ENCODE data around the gene PADI6. TPM values are rescaled to one million over a fixed set of nuclear protein-coding genes. Genes with fewer than 3 reads are reported as not detected.

Gene PADI6
- total and polyA plus RNA-seq, 9 of the 15 experiments (the other 6 are each of a cell fraction or from before 2014, with no cell fraction given) = not detected

GRCh38 chr1:17348593-17349234, 23.3 kb upstream of the PADI6 start (continued):
- TF ChIP-seq RCOR1 (IDR thresholded peaks at IDR 0.05; ENCODE audit: borderline replicate concordance in 1 of 2, low read depth in 2 of 2, low read length in 2 of 2) (0 out of 4 replicates have a peak, but pooled peaks of 1 of the 2 experiments have one; percentile 28), BCL6 (CRISPR knock-in tag; IDR thresholded peaks at IDR 0.05) (no peak), SMARCA5 (IDR thresholded peaks at IDR 0.05) (peak; percentile 87), CBX1 (IDR thresholded peaks at IDR 0.05; ENCODE audit: low read depth) (0 out of 2 replicates have a peak, but pooled peaks have one; percentile 32), ZNF586 (CRISPR knock-in tag; conservative IDR thresholded peaks at IDR 0.05) (no peak), SMAD4 (CRISPR knock-in tag; conservative IDR thresholded peaks at IDR 0.05) (0 out of 2 replicates have a peak, but pooled peaks have one; percentile 11), NCOA4 (IDR thresholded peaks at IDR 0.05; ENCODE audit: partially characterized antibody) (no peak), ZBTB1 (CRISPR knock-in tag; IDR thresholded peaks at IDR 0.05; ENCODE audit: borderline replicate concordance, low read depth) (no peak), ATF1 (CRISPR knock-in tag; IDR thresholded peaks at IDR 0.05) (no peak), ATF1 (tag; IDR thresholded peaks at IDR 0.05) (peak; percentile 59), RBM25 (IDR thresholded peaks at IDR 0.05; ENCODE audit: low read depth, low read length, severe bottlenecking) (peak; percentile 94), DPF2 (IDR thresholded peaks at IDR 0.05) (0 out of 2 replicates have a peak, but pooled peaks have one; percentile 9), FOSL1 (tag; conservative IDR thresholded peaks at IDR 0.05) (0 out of 2 replicates have a peak, but pooled peaks have one; percentile 9), KDM1A (IDR thresholded peaks at IDR 0.05) (peak; percentile 81 to 89), ZNF398 (CRISPR knock-in tag; IDR thresholded peaks at IDR 0.05) (no peak), CHD4 (IDR thresholded peaks at IDR 0.05; ENCODE audit: insufficient read depth, insufficient replicate concordance, low read depth, low read length, poor library complexity, severe bottlenecking) (peak; percentile 84)
